Lower lobe of right lung (tissue), 2 donors: Measurements from ENCODE around the gene ZNF630. TPM values are rescaled to one million over a fixed set of nuclear protein-coding genes. Genes with fewer than 3 reads are reported as not detected.
"Not testable (repeated sequence)": the region's sequence is repeated elsewhere in the genome, so short reads cannot be mapped to it uniquely, and the experiment has no call there.

Experiments used
- ATAC-seq, 2 donors: fragments of 200-7000 bp; cut with Tn5 transposase; one replicate each; pipeline ENCODE4 v1.9.1; 2020 to 2022; ENCODE audit warnings: mild to moderate bottlenecking in 2 of 2, moderate library complexity in 2 of 2
- DNase-seq: peaks from one replicate; pipeline ENCODE4 v3.0.0-alpha.2; 2020
- H3K27ac ChIP-seq: fragments of 200-600 bp; one replicate; pipeline ENCODE4 v1.8.0; 2022
- H3K27me3 ChIP-seq: fragments of 200-600 bp; one replicate; pipeline ENCODE4 v1.8.0; 2022; ENCODE audit warnings: low read depth
- H3K36me3 ChIP-seq: fragments of 200-600 bp; one replicate; pipeline ENCODE4 v1.8.0; 2022; ENCODE audit warnings: mild to moderate bottlenecking
- H3K4me1 ChIP-seq: fragments of 200-600 bp; one replicate; pipeline ENCODE4 v1.8.0; 2022
- H3K4me3 ChIP-seq: fragments of 200-600 bp; one replicate; pipeline ENCODE4 v1.8.0; 2022; ENCODE audit warnings: mild to moderate bottlenecking
- H3K9me3 ChIP-seq: fragments of 200-600 bp; one replicate; pipeline ENCODE4 v1.8.0; 2022
- intact Hi-C: fragments of 100-400 bp; cut with DNase I; formaldehyde crosslinking; loops from one replicate; pipeline ENCODE4 v1.11.0; 2022
- total RNA-seq: library from RNA; stranded (reverse); fragmentation: NEBNext Ultra II Directional; extraction: Animal tissue kit (Norgen Biotek cat#: 25700); gene quantifications from one replicate; pipeline ENCODE4 v1.2.1, GENCODE V29; 2021
- TF ChIP-seq, protein P1 (sequence below): fragments of 200-600 bp; IDR thresholded peaks from one replicate; pipeline ENCODE4 v1.8.0; 2022; ENCODE audit warnings: antibody characterized with exemption, mild to moderate bottlenecking
- donor health status: DM: no; HTN: yes; CAD: no; lungs with severe emphysema.

ZNF630 gene
- total RNA-seq, 1 donor from 2014 or later: 4.0 TPM

DNA sequence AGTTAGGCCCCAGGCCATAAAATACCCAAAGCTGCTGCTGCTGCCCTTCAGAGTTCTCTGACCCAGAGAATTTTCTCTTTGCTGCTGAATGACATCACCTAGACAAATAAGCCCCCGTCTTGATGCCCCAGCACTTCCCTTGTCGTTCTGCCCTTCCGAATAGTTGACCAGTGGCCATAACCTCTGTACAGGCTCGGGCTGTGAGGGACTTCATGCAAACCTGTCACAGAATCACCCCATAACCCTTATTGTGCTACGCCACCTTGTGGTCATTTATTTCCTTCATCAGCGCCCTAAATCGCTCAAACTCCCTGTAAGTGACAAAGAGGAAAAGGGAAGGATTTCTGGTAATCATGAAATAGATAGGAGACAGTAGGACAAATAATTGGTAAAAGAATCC is 45.9 kb downstream of the ZNF630 start:
- Histone ChIP-seq H3K27ac (no peak overlapping the region), H3K4me1 (no peaks in the 10 kb centered on the region), H3K27me3 (no peaks in the 10 kb centered on the region), H3K36me3 (no peaks in the 10 kb centered on the region), H3K4me3 (no peak overlapping the region), H3K9me3 (no peaks in the 10 kb centered on the region)
- DNase-seq (no peak), ATAC-seq (peak; percentile 78 to 85)
- TF ChIP-seq, protein P1, sequence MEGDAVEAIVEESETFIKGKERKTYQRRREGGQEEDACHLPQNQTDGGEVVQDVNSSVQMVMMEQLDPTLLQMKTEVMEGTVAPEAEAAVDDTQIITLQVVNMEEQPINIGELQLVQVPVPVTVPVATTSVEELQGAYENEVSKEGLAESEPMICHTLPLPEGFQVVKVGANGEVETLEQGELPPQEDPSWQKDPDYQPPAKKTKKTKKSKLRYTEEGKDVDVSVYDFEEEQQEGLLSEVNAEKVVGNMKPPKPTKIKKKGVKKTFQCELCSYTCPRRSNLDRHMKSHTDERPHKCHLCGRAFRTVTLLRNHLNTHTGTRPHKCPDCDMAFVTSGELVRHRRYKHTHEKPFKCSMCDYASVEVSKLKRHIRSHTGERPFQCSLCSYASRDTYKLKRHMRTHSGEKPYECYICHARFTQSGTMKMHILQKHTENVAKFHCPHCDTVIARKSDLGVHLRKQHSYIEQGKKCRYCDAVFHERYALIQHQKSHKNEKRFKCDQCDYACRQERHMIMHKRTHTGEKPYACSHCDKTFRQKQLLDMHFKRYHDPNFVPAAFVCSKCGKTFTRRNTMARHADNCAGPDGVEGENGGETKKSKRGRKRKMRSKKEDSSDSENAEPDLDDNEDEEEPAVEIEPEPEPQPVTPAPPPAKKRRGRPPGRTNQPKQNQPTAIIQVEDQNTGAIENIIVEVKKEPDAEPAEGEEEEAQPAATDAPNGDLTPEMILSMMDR: peak; percentile 60
- intact Hi-C loops: loop anchor here (10.0 kb wide), 1 partner anchor 171 kb away; no protein-coding TSS in a partner anchor

DNA sequence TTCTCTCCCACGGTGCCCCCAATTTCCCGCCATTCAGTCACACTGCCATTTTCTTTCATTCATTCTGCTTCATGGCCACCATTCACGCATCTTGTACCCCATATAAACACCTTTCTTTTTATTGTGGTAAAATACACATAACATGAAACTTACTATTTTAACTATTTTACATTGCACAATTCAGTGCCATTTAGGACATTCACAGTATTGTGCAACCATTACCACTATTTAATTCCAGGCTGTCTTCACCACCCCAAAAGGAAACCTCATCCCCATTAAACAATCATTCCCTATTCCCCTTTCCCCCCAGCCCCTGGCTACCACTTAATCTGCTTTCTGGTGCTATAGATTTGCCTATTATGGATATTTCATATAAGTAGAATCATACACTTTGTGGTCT is 48.7 kb downstream of the ZNF630 start:
- DNase-seq (no peak), ATAC-seq (no peak)
- Histone ChIP-seq H3K9me3 (no peaks in the 10 kb centered on the region), H3K27ac (no peak overlapping the region), H3K4me3 (no peak overlapping the region), H3K4me1 (no peaks in the 10 kb centered on the region), H3K27me3 (no peaks in the 10 kb centered on the region), H3K36me3 (no peaks in the 10 kb centered on the region)
- TF ChIP-seq, protein P1: no peak
- intact Hi-C loops: loop anchor here (10.0 kb wide), 1 partner anchor 168 kb away; no protein-coding TSS in a partner anchor

DNA sequence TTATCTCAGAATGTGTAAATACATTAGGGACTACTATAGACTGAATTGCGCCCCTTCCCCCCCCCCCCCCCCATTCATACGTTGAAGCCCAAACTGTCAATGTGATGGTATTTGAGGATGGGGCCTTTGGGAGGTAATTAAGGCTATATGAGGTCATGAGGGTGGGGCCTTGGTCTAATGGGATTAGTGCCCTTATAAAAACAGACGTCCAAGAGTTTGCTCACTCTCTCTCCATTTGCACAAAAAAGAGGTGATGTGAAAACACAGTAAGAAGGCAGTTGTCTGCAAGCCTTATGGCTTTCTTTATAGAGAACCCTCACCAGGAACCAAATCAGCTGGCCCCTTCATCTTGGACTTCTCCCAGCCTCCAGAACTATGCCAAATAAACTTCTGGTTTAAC is 49.3 kb downstream of the ZNF630 start:
- intact Hi-C loops: loop anchor here (10.0 kb wide), 1 partner anchor 167 kb away; no protein-coding TSS in a partner anchor
- TF ChIP-seq, protein P1: no peak

DNA sequence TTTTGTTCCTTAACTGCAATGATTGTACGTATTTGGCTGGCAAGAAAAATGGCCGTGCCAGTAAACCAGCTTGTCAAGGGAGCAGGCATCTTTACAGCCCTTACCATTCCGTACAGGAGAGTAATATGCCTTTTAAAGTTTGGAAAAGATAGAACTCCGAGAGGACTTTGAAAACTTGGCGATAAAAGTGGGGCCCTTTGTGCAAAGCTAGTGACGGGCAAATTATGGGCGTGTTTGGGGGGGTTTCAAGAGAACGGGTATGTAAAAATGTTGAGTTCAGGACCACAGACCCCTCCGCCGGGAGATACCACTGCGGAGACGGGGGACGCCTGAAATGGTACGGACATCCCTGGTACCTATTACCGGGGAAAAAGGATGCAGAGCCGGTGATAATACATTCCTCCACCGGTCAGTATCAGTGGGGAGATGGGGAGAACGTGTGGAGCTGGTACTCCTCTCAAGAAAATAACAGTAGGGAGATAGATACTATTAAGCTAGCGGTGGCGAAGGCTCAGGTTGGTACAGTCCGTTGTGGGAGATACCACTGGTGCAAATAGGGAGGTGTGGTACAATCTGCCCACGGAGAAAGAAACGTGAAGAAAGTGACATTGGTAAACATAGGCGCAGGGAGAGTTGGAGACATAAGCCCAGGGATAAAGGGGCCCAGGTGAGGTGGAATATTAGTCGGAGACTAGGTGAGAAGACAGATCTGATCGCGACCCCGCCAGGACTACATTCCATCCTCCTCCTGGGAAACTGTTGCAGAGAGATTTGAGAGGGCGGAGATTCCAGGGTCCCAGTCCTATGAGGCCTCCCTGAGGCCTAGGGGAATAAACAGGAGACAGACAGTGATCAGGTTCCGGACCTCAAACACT is 50.2 kb downstream of the ZNF630 start:
- DNase-seq: peak; percentile 78
- peak; percentile 87 to 91 for ATAC-seq
- Histone ChIP-seq H3K27ac (peak overlapping the region; percentile 90), H3K9me3 (no peaks in the 10 kb centered on the region), H3K4me3 (peak overlapping the region; percentile 57), H3K4me1 (no peaks in the 10 kb centered on the region), H3K27me3 (no peaks in the 10 kb centered on the region), H3K36me3 (no peaks in the 10 kb centered on the region)
- intact Hi-C loops: loop anchor here (10.0 kb wide), 1 partner anchor 166 kb away; no protein-coding TSS in a partner anchor
- TF ChIP-seq, protein P1: no peak

More for the DNA sequence above, 49.3 kb downstream of the ZNF630 start:
- Histone ChIP-seq H3K9me3 (no peaks in the 10 kb centered on the region), H3K36me3 (no peaks in the 10 kb centered on the region), H3K4me1 (no peaks in the 10 kb centered on the region), H3K4me3 (peak overlapping the region; percentile 57), H3K27me3 (no peaks in the 10 kb centered on the region), H3K27ac (no peak overlapping the region)
- ATAC-seq (no peak), DNase-seq (no peak)

- not testable (repeated sequence) for ATAC-seq, DNase-seq, H3K36me3 ChIP-seq, H3K4me1 ChIP-seq, H3K9me3 ChIP-seq, H3K27me3 ChIP-seq
- H3K4me3 ChIP-seq: peak overlapping the region; percentile 57
- peak overlapping the region; percentile 90 for H3K27ac ChIP-seq
- intact Hi-C loops: loop anchor here (10.0 kb wide), 1 partner anchor 166 kb away; no protein-coding TSS in a partner anchor
Observed at GRCh38 chrX:48020472-48020871, 51.0 kb downstream of the ZNF630 start.

DNA sequence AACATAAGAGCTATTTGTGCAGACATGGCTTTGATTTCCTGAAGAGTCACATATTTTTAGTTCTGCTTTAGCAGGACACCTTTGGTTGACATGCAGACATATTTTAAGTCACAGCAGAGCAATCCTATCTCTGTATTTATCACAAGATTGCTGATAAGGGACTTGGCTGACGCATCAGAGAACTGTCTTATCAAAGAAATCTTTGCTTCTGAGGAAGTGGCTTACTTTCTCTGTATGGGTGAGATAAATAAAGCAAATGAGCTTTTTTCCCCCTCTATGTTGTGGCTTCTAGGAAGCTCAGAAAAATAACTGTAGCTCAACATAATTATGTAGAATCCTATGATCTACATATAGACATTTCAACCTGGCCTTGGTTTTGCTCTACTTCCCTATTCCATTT is 51.5 kb downstream of the ZNF630 start:
- intact Hi-C loops: loop anchor here (10.0 kb wide), 1 partner anchor 165 kb away; no protein-coding TSS in a partner anchor
- not testable (repeated sequence) for DNase-seq, H3K4me3 ChIP-seq, H3K27ac ChIP-seq, H3K27me3 ChIP-seq, ATAC-seq, H3K9me3 ChIP-seq, H3K4me1 ChIP-seq, H3K36me3 ChIP-seq

GRCh38 chrX:48016583-48017310 is 54.7 kb downstream of the ZNF630 start:
- H3K27me3 ChIP-seq, H3K4me1 ChIP-seq, H3K27ac ChIP-seq, H3K4me3 ChIP-seq, intact Hi-C loops, DNase-seq, H3K9me3 ChIP-seq, H3K36me3 ChIP-seq, ATAC-seq: not testable (repeated sequence)

- H3K27me3 ChIP-seq, H3K27ac ChIP-seq, intact Hi-C loops, H3K36me3 ChIP-seq, H3K9me3 ChIP-seq, ATAC-seq, H3K4me1 ChIP-seq, DNase-seq, H3K4me3 ChIP-seq: not testable (repeated sequence)
Observed at GRCh38 chrX:48009445-48009960, 61.9 kb downstream of the ZNF630 start.
